Measurements from ENCODE around the gene CD72.
A peak's percentile ranks its signal among the peaks of the same experiment; 100 is the strongest.

Gene CD72, protein sequence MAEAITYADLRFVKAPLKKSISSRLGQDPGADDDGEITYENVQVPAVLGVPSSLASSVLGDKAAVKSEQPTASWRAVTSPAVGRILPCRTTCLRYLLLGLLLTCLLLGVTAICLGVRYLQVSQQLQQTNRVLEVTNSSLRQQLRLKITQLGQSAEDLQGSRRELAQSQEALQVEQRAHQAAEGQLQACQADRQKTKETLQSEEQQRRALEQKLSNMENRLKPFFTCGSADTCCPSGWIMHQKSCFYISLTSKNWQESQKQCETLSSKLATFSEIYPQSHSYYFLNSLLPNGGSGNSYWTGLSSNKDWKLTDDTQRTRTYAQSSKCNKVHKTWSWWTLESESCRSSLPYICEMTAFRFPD

DNA sequence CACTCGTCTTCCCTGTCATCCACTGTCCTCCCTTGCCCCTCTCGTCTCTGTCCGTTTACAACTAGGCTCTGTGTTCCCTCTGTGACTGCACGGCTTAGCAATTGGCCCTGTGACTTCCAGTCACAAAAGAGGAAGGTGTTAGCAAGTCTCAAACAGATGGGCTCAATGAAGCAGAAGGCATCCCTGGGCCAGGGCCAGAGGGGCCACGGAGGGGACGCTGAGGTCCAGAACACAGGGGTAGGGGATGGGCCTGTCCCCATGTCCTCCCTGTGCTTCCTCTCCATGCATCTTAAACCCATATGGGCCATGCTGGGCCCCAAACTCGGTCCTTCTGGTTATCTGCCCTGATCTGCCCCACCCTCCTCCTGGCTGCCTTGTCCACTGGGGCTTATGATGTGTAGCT lies at the start of gene CD72:
Gene CD72 (minus strand): TSS at position 89 of the 403 bp plus-strand sequence. CDS start 110 bp downstream, outside the sequence.
- no peak for DNase-seq (ENCODE audit: low spot score)

DNA sequence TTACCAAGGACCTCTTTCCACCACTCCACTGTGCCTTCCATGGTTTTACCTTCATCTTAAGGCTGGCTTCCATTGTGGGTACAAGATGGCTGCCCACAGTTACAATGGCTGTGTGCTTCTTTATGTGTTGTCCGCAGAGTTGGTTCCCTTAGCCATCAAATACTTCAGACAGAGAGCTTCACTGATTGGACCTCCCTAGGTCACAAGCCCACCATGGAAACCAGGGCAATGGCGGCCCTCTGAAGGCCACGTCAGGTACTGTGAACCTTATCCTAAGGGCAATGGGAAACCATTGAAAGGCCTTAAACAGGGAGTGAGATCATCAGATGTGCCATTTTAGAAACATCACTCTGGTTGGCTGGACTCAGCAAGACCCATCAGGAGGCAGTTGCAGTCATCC lies 49.7 kb upstream of the CD72 start:
- DNase-seq (ENCODE audit: low spot score) = no peak

DNA sequence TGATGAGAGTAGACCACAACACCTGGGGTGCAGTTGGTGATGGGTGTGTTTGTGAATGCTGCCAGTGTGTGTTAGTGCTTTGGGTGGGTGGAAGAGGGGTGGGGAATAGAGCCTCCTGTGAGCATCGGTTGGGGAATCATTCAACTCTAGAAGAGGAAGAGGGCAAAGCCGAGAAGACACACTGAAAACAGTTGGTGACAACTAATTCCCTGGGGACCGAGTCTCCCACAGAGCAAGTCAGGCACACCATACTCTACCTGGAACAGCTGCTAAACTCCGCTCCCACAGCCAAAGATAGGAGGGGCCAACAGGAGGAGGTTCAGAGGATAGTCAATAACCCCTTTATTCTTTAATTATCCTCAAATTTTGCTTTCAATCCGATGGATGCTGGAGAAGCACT lies 48.3 kb upstream of the CD72 start:
- DNase-seq (ENCODE audit: low spot score) = no peak

DNA sequence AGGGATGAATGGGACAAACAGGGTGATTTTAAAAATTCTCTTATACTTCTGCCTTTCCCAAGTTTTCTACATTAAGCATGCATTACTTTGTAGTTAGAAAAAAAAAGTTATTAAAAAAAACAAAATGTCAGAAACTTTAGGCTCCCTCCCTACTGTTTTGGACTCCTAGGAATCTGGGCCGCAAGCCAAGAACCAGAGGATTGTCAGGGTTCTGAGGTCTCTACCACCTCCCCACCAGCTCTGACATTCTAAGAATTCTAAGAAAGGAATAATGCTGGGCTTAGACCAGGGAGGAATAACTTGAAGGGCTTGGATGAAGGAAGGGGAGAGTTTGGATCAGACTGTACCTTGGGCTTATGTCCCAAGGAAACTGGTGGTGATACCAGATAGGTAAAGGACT lies 47.8 kb upstream of the CD72 start:
- DNase-seq (ENCODE audit: low spot score) = no peak

DNA sequence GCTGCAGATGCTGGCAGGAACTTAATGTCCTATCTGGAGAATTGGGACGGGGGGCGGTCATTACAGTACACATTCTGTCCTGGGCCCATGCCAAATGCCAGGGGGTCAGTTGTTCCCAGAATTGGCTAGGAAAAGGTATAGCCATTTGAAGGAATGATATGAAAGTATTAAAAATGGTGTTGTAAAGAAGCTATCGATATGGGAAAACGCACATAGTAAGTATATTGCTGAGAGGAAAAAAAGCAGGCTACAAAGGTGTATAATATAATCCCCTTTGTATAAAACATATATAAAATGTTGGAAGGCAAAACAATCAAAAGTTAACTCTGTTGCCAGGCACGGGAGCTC lies 47.2 kb upstream of the CD72 start:
- no peak for DNase-seq (ENCODE audit: low spot score)

DNA sequence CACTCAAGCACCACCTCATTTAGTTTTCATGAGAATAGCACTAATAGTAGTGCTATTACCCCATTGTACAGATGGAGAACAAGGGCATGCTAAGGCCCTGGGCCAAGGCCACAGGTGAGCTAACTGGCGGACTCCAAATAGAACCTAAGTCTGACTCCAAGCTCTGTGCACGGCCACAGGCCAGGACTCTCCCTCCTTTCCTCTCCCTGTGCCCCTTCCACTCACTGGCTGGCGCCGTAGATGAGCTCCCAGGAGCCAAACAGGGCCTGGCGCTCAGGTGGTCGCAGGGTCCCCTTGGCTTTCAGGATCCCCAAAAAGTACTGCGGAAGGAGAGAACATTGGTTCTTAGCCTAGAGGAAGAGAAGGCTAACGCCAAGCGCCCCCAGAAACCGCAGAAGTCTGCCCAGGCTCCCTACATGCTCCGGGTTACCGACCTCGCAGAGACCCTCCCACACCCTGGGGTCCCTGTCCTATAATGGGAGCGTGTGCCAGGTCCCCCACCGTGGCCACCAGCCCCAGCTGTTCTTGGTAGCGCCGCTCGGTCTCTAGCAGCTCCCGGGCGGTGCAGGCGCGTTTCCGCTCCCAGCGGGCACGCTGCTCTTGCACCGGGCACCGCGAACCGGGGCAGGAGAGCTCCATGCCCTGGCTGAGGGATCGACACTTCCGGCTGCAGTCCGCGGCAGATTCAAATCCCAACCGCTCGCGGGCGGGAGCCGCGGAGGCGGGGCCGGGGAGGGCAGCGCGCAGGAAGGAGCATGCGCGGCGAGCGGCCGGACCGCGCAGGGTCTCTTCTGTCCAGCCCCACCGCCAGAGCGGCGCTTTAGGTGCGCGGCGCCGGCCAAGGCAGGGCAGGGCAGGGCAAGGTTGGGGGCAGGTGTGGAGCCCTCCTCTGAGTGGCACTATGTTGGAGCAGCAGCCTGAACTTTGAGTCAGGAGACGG lies 46.6 kb upstream of the CD72 start, which contains the start of gene ARHGEF39:
Gene ARHGEF39 (minus strand): TSS at position 665 of the 940 bp plus-strand sequence. CDS start 26 bp downstream, at position 639.
- peak; percentile 82 for DNase-seq (ENCODE audit: low spot score)

DNA sequence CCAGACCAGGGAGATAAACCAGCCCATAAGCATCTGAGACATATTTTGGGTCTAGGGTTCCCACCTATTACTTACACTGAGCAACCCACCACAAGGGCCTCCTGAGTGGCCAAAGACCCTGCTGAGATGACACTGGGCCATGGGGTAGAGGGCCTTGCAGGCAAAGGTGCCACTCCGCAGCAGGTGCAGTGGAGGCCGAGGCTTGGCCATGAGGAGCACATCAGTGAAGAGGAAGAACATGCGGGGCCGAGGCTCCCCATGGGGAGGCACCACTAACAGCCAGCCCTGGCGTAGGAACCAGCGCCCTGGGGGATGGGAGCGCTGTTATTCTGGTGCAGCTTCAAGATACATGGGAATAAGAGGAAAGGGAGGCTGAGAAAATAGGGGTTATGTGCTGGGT lies 44.2 kb upstream of the CD72 start:
- no peak for DNase-seq (ENCODE audit: low spot score)

DNA sequence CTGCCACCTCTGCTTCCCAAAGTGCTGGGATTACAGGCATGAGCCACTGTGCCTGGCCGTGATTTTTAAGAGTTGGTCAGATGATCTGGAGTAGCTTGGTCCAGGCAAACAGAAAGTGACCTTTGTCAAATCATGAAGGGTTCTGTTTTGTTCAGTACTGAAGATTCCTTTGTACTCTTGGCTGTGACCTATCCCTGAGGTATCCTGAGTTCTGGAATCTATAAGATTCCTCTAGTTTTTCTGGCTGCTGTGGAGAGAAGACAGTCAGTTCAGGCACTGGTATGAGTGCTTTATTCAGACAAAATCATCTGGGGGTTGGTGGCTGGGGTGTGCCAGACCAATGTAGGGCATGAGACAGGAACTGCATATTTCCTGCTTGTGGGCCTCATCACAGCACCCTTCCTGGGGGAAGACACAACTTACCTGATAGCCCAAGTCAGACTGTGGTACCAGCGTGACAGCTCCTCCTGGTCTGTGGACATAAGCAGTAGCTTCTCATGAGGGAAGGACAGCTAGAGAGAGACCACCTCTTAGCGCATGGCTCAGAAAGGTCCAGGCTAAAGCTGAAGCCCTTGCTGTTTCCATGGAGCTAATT lies 43.6 kb upstream of the CD72 start:
- DNase-seq (ENCODE audit: low spot score) = no peak

DNA sequence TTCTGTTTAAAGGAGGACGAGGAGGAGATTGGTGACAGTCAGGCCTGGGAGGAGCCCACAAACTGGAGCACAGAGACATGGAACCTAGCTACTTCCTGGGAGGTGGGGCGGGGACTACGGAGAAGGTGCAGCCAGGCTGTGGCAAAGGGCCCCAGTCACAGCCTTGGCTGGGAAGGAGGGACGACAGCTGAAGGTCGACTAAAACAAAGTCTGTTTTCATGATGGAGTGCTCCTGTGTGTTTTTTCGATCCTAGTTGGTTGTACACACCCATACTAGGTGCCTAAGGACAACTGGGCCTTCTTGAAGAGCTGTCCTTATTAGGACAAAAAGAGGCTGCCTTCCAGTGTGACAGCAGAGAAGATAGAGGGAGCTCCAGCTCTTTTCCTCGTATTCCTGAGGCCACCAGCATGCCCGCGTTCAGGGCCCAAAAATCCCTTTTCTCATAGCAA lies 42.8 kb upstream of the CD72 start:
- DNase-seq (ENCODE audit: low spot score) = no peak

DNA sequence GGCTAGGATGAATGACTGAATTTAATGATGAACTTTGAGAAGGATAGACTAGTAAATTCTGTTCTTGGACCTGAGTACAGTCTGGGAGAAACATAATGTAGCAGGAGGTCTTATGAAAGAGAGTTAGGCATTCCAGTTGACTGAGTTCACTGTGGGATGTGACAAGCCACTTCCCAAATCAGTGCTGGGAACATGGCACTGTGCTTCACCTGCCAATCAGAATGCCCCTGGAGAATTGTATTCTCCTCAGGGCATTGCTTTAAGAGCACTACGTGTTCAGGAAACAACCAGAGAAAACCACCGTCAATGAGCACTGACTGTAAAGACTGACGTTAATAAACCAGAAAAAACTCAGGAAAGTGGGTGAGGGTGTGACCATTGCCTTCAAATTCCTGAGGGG lies 41.1 kb upstream of the CD72 start:
- DNase-seq (ENCODE audit: low spot score) = no peak

DNA sequence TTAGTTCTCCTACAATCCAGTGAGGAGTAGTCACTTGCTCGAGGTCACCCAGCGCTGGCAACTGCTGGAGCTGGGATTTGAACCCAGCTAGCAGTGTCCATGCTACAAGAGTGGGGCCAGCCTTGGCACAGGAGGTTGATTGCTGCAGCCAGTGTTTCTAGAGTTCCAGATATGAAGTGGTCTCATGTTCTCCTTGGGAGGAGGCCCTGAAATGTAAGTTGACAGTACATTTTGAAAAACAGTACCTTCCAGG lies 40.7 kb upstream of the CD72 start:
- DNase-seq (ENCODE audit: low spot score) = peak; percentile 28

DNA sequence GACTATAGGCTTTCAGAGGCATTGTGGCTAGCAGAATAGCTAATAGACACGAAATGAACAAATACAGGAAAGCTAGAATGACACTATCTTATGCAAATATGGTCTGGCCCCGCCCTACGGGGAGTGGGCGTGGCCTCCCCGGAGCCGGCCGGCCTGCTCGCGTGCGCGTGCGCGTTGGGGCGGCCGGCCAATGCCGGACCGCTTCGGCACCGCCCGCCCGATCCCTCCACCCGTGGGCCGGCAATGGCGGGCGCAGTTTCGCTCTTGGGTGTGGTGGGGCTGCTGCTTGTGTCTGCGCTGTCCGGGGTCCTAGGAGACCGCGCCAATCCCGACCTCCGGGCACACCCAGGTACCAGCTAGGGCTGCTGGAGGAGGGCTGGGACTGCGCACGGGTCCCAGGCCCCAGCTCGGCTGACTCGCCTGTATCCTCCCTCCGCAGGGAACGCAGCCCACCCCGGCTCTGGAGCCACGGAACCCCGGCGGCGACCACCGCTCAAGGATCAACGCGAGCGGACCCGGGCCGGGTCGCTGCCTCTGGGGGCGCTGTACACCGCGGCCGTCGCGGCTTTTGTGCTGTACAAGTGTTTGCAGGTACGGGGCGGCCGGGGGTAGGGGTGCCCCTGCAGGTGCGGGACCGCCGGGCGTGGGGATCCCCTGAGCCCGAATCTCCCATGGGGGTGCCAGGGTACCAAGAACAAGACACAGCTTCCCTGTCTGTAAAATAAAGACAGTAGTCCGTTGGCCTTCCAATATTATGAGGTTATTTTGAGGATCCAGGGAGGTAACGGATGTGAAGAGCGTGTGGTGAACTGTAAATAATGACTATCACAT lies 40.1 kb upstream of the CD72 start, which contains the start of gene CCDC107:
Gene CCDC107 (plus strand): TSS at position 156 of the 831 bp plus-strand sequence. CDS start 88 bp downstream, at position 244.
- DNase-seq (ENCODE audit: low spot score) = peak; percentile 81

DNA sequence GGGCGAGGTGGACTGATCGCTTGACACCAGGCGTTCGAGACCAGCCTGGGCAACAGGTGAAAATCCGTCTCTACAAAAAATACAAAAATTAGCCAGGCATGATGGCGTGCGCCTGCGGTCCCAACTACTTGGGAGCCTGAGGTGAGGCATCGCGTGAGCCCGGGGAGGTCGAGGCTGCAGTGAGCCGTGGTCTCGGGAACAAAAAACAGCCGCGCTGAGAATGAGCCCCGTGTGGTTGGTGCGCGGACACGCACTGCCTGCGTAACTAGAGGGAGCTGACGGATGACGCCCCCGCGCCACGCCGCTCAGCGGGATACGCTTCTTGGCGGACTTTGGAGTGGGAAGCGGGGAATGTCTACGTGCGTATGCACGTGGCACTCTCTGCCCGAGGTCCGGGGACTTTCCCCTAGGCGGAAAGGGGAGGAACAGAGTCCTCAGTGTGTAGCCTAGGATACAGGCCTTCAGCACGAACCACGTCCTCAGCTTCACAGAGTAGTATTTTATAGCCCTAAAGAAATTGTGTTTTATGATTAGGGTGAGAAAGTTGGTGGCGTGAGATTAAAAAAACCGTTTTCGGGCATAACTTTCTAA lies 39.4 kb upstream of the CD72 start, which contains the start of gene RMRP:
Gene RMRP (minus strand): TSS at position 474 of the 591 bp plus-strand sequence.
- DNase-seq (ENCODE audit: low spot score) = peak; percentile 98

DNA sequence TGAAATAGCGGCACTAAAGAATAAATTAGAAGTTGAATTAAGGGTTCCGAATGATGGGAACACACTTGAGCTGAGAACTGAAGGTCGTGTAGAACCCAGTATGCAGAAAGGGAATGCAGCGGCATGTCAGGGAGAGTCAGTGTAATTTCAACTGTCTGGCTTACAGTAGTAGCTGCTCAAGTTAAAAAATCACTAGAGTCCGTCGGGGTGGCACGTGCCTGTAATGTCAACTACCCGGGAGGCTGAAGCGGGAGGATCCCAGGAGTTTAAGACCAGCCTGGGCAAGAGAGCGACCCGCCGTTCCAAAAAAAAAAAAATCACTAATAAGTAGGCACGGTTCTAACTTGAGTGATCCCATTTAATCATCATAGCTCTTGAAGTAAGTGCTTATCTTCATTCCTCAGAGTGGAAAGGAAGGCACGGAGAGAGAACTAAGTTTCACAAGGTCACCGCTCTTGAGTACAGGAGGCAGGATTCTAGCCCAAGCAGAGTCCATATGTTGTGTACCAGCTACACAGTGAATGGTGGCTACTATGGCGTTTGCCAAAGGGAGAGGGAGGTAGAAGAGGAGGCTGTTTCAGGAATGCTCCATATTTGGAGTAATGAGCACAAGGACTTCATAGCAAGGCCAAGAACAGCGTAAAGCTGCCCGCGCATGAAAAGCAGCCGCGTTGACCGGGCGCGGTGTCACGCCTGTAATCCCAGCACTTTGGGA lies 38.8 kb upstream of the CD72 start:
- DNase-seq (ENCODE audit: low spot score) = no peak

DNA sequence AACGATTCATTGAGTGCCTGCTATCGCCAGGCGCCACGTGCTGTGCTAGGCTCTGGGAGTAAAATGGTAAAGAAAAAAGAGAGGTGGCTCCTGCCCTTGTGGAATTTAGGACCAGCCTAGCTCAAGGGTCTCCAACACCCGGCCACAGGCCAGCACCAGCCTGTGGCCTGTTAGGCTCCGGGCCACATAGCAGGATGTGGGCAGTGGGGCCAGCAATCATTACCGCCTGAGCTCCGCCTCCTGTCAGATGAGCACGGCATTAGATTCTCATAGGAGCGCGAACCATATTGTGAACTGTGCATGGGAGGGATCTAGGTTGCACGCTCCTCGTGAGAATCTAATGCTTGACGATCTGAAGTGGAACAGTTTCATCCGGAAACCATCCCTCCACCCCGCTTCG lies 38.1 kb upstream of the CD72 start:
- DNase-seq (ENCODE audit: low spot score) = no peak

DNA sequence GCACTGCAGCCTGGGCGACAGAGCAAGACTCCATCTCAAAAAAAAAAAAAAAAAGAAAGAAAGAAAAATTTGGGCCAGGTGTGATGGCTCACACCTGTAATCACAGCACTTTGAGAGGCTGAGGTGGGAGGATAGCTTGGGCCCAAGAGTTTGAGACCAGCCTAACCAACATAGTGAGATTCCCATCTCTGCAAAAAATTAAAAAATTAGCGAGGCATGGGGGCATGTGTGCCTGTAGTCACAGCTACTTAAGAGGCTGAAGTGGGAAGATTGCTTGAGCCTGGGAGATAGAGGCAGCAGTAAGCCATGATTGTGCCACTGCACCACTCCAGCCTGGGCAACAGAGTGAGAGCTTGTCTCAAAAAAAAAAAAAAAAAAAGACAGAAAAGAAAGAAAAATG lies 35.4 kb upstream of the CD72 start:
- DNase-seq (ENCODE audit: low spot score) = no peak

DNA sequence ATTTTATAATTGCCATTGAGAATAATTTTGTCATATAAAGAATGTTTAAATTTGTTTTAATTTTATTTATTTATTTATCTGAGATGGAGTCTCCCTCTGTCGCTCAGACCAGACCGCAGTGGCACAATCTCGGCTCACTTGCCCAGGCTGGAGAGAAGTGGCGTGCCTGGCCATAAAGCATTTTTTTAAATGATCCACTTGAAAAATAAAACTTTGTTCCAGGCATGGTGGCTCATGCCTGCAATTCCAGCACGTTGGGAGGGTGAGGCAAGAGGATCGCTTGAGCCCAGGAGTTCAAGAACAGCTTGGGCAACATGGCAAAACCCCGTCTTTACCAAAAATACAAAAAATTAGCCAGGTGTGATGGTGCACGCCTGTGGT lies 34.6 kb upstream of the CD72 start:
- no peak for DNase-seq (ENCODE audit: low spot score)

DNA sequence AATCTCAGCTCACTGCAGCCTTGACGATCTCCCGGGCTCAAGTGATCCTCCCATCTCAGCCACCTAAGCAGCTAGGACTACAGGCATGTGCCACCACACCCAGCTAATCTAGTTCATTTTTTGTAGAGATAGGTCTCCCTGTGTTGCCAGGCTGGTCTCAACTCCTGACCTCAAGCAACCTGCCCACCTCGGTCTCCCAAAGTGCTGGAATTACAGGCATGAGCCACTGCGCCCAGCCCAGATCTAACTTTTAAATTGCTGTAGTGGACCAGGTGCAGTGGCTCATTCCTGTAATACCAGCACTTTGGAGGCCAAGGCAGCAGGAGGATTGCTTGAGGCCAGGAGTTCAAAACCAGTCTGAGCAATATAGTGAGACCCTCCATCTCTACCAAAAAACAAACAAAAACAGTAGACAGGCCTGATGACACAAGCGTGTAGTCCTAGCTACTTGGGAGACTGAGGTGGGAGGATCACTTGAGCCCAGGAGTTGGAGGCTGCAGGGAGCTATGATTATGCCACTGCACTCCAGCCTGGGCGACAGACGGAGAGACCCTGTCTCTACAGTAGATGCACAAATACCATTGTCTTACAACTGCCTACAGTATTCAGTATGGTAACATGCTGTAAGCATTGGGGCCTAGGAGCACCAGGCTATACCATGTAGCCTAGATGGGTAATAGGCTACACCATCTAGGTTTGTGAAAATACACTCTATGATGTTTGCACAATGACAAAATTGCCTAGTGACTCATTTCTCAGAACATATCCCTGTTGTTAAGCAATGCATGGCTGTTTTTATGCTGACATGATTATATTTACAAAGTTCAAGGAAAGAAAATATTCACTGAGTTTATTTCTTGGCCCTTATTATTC lies 34.0 kb upstream of the CD72 start:
- DNase-seq (ENCODE audit: low spot score) = no peak

DNA sequence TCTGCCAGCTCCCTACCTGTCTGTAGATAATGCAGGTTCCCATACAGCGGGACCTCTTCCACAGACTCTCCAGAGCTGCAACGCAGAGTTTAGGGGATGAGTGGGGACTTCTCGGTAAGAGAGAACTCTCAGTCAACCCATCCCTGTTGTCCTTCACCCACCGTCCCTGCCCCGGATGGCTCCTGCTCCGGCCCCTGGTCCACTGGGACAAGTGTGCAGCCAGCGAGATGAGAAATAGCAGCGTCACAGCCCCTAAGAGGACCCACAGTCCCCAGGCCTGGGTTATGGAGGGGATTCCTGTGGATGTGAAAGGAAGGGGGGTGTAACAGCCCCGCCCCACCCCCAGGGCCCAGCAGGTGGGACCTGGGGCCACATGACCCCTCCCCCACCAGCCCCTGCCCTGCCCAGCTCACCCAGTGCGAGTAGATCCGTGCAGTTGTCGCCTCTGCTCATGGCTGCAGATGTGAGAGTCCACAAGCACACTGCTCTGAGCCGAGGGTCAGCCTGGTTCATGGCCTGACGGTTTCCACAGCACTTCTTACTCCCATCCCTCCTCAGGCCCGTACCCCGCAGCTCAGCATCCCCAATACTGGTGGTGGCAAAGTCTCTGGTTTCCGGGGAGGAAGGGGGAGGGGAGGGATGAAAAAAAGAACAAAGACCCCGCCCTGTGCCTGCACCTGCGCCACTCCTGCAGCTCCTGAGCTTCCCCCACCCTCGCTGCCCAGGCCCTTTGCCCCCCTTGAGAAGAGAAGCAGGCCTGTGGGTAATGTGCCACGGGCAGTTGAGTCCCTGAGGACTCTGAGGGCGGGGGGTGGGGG lies 32.3 kb upstream of the CD72 start, which contains the start of gene SIT1:
Gene SIT1 (minus strand): TSS at position 591 of the 818 bp plus-strand sequence. CDS start 78 bp downstream, at position 513.
- peak; percentile 39 for DNase-seq (ENCODE audit: low spot score)

Measured in activated CD4-positive, alpha-beta T cell treated with anti-CD3 and anti-CD28 coated beads, Interleukin-2, Interleukin-4, amounts not matched to agents 100 ng/mL and 50 ng/mL, durations not matched to agents 16 hours and 8 hours (primary cell).